GM12878 (cell line): ENCODE results near the gene PRKCZ. TPM values are rescaled to one million over a fixed set of nuclear protein-coding genes. Genes with fewer than 3 reads are reported as not detected.

Source experiments
- ATAC-seq: fragments of 200-7000 bp; cut with Tn5 transposase; 3 replicates; pipeline ENCODE4 v1.9.1; 2020; ENCODE audit warnings: mild to moderate bottlenecking, moderate library complexity
- BruUV-seq: library from RNA; stranded (reverse); fragments of 400-500 nt; replicated peaks from 2 replicates; lab custom pipeline; 2021; lab: Mats Ljungman, UMichigan
- CTCF ChIA-PET: fragments of 300-600 bp; sonication (Branson Sonifier 250); formaldehyde crosslinking; extraction: SDS; loops from one replicate; lab custom pipeline; 2021; ENCODE audit warnings: inconsistent platforms; lab: Yijun Ruan, JAX
- POLR2A ChIA-PET: fragments of 350-600 bp; formaldehyde crosslinking; extraction: SDS; loops from one replicate; lab custom pipeline; 2021; ENCODE audit warnings: inconsistent platforms; lab: Charles Lee
- RAD21 ChIA-PET: fragments of 300-600 bp; sonication (Branson Sonifier 250); formaldehyde crosslinking; loops from one replicate; lab custom pipeline; 2023; ENCODE audit warnings: antibody characterized with exemption; ENCODE audit not compliant: unreplicated experiment; lab: Charles Lee
- SMC1A ChIA-PET: fragments of 300-600 bp; sonication (Branson Sonifier 250); formaldehyde crosslinking; loops from one replicate; lab custom pipeline; 2023; ENCODE audit not compliant: unreplicated experiment, uncharacterized antibody; lab: Charles Lee
- DNase-seq: peaks from one replicate; pipeline ENCODE4 v3.0.0-alpha.2; 2011; ENCODE audit warnings: low read depth, low spot score
- FAIRE-seq: peaks from 3 replicates; lab custom pipeline; 2011; peaks lifted over from hg19 to GRCh38; lab: Jason Lieb, UNC
- H2AFZ ChIP-seq: 2 replicates; pipeline ENCODE4 v1.6.0; 2011; ENCODE audit warnings: low read depth, low read length, control low read depth; ENCODE audit not compliant: control insufficient read depth
- H3K27ac ChIP-seq: 2 replicates; pipeline ENCODE4 v1.5.1; 2011; ENCODE audit warnings: control low read depth; ENCODE audit not compliant: control insufficient read depth, insufficient read depth
- H3K27me3 ChIP-seq, 2 experiments: replicated peaks in 1 of 2; 2 replicates each; pipeline versions ENCODE4 v1.6.0 to v1.6.1; 2011; ENCODE audit warnings: low read length in 1 of 2; ENCODE audit not compliant: control insufficient read depth in 2 of 2, insufficient read depth in 2 of 2
- H3K36me3 ChIP-seq, 2 experiments: 2 replicates each; pipeline ENCODE4 v1.5.1; 2011; ENCODE audit warnings: low read length in 1 of 2; ENCODE audit not compliant: control insufficient read depth in 2 of 2, insufficient read depth in 2 of 2
- H3K4me1 ChIP-seq: 2 replicates; pipeline ENCODE4 v1.6.1; 2011; ENCODE audit warnings: mild to moderate bottlenecking, low read length, moderate library complexity, mixed read lengths; ENCODE audit not compliant: control insufficient read depth, insufficient read depth
- H3K4me2 ChIP-seq: 2 replicates; pipeline ENCODE4 v1.6.0; 2011; ENCODE audit warnings: control low read depth; ENCODE audit not compliant: control insufficient read depth, insufficient read depth
- H3K4me3 ChIP-seq: fragments of 200-600 bp; sonication (generic); 2 replicates; pipeline ENCODE4 v1.5.1; 2016
- H3K79me2 ChIP-seq: 2 replicates; pipeline ENCODE4 v1.6.0; 2011; ENCODE audit warnings: low read length; ENCODE audit not compliant: control insufficient read depth, insufficient read depth
- H3K9ac ChIP-seq: 2 replicates; pipeline ENCODE4 v1.8.0; 2011; ENCODE audit warnings: low read length, control low read depth, mixed read lengths; ENCODE audit not compliant: control insufficient read depth, insufficient read depth
- H3K9me3 ChIP-seq: replicated peaks from 3 replicates; pipeline ENCODE4 v1.5.1; 2011; ENCODE audit warnings: mild to moderate bottlenecking, low read length; ENCODE audit not compliant: control insufficient read depth, insufficient read depth
- H4K20me1 ChIP-seq: 2 replicates; pipeline ENCODE4 v1.6.0; 2011; ENCODE audit not compliant: control insufficient read depth, insufficient read depth
- BRCA1 ChIP-seq: IDR thresholded peaks from 2 replicates; pipeline ENCODE4 v1.6.1; 2011; ENCODE audit warnings: low read depth, low read length, improper control_type of control experiment
- CBFB ChIP-seq: IDR thresholded peaks from 2 replicates; pipeline ENCODE4 v1.6.1; 2016; ENCODE audit warnings: antibody characterized with exemption, low read depth
- CHD4 ChIP-seq: fragments of 200-600 bp; sonication (generic); IDR thresholded peaks from 2 replicates; pipeline ENCODE4 v1.6.1; 2016; ENCODE audit warnings: mild to moderate bottlenecking
- EED ChIP-seq: sonication (generic); IDR thresholded peaks from 2 replicates; pipeline ENCODE4 v1.6.1; 2016; ENCODE audit warnings: antibody characterized with exemption, low read depth
- JUNB ChIP-seq: IDR thresholded peaks from 2 replicates; pipeline ENCODE4 v1.6.1; 2016; ENCODE audit warnings: antibody characterized with exemption, mild to moderate bottlenecking
- LARP7 ChIP-seq: fragments of 450-650 bp; IDR thresholded peaks from 2 replicates; pipeline ENCODE4 v1.6.1; 2017; ENCODE audit warnings: mild to moderate bottlenecking
- MTA2 ChIP-seq: fragments of 450-650 bp; IDR thresholded peaks from 2 replicates; pipeline ENCODE4 v1.6.1; 2016; ENCODE audit warnings: low read depth, mild to moderate bottlenecking, moderate library complexity
- MYB ChIP-seq: fragments of 150-350 bp; IDR thresholded peaks from 2 replicates; pipeline ENCODE4 v1.6.1; 2014; ENCODE audit warnings: mild to moderate bottlenecking, low read depth, low read length, borderline replicate concordance
- MYC ChIP-seq: IDR thresholded peaks from 2 replicates; pipeline ENCODE4 v1.6.1; 2011; ENCODE audit warnings: mild to moderate bottlenecking, low read length, moderate library complexity, inconsistent platforms; ENCODE audit not compliant: insufficient read depth, insufficient replicate concordance, insufficient read length, severe bottlenecking
- NBN ChIP-seq: fragments of 450-650 bp; IDR thresholded peaks from 2 replicates; pipeline ENCODE4 v1.6.1; 2016
- NR2F1 ChIP-seq: fragments of 450-650 bp; conservative IDR thresholded peaks from 2 replicates; pipeline ENCODE4 v1.6.1; 2017; ENCODE audit warnings: mild to moderate bottlenecking
- PRDM15 ChIP-seq: fragments of 450-650 bp; formaldehyde crosslinking; IDR thresholded peaks from 2 replicates; pipeline ENCODE4 v1.4.0; 2020; ENCODE audit warnings: mild to moderate bottlenecking, moderate library complexity
- REST ChIP-seq: IDR thresholded peaks from 2 replicates; pipeline ENCODE4 v1.6.1; 2012; ENCODE audit warnings: mild to moderate bottlenecking, low read depth, low read length
- RFX5 ChIP-seq: IDR thresholded peaks from 2 replicates; pipeline ENCODE4 v1.6.1; 2011; ENCODE audit warnings: low read depth, low read length, improper control_type of control experiment
- SMARCA5 ChIP-seq: fragments of 450-650 bp; IDR thresholded peaks from 2 replicates; pipeline ENCODE4 v1.6.1; 2017; ENCODE audit warnings: mild to moderate bottlenecking
- SREBF1 ChIP-seq: IDR thresholded peaks from 2 replicates; pipeline ENCODE4 v1.6.1; 2012; ENCODE audit warnings: mild to moderate bottlenecking, low read length
- SREBF2 ChIP-seq: IDR thresholded peaks from 2 replicates; pipeline ENCODE4 v1.6.1; 2012; ENCODE audit warnings: mild to moderate bottlenecking, low read length
- YBX1 ChIP-seq: fragments of 450-650 bp; IDR thresholded peaks from 2 replicates; pipeline ENCODE4 v1.6.1; 2016; ENCODE audit warnings: antibody characterized with exemption
- ZSCAN29 ChIP-seq: fragments of 450-650 bp; IDR thresholded peaks from 2 replicates; pipeline ENCODE4 v1.6.1; 2017; ENCODE audit warnings: mild to moderate bottlenecking, moderate library complexity
- WGBS: methylation state at CpG from one replicate; pipeline ENCODE4 v1.1.6; 2016; ENCODE audit warnings: low lambda C conversion rate; ENCODE audit not compliant: insufficient replicate concordance, insufficient coverage; ENCODE audit errors: missing lambda C conversion rate; 5-methylcytosine and 5-hydroxymethylcytosine counted together
- in situ Hi-C: fragments of 300-500 bp; cut with MboI; formaldehyde crosslinking; loops from 9 replicates; pipeline ENCODE4 v1.14.3; 2018; ENCODE audit warnings: mixed read lengths
- intact Hi-C: fragments of 100-400 bp; cut with micrococcal nuclease; formaldehyde crosslinking; loops from one replicate; pipeline ENCODE4 v1.14.2; 2022; ENCODE audit not compliant: unreplicated experiment
- polyA plus RNA-seq, 11 experiments: library from polyadenylated mRNA; depleted of rRNA in 4 of 11; unstranded in 6 of 11; stranded (reverse) in 5 of 11; fragments of >200 nt; fragmentation: Nextera tagmentation in 4 of 11; fragmentation: Illumina TruSeq in 1 of 11; extraction: Ambion mirVana in 4 of 11; extraction: Trizol in 1 of 11; gene quantifications; 1 replicate in 1 of 11; 2 replicates in 10 of 11; pipeline versions ENCODE4 v1.2.1 to v1.2.3, GENCODE V29; 2011 to 2016; ENCODE audit warnings: inconsistent platforms in 2 of 11, missing spikeins in 2 of 11, low read depth in 1 of 11
- total RNA-seq, 4 experiments: library from RNA; depleted of rRNA in 3 of 4; stranded (reverse); fragments of >200 nt in 3 of 4; fragmentation: Illumina TruSeq in 1 of 4; extraction: Trizol in 1 of 4; gene quantifications; 2 replicates each; pipeline versions ENCODE4 v1.2.1 to v1.2.3, GENCODE V29; 2013 to 2021

Gene PRKCZ
- total and polyA plus RNA-seq, 10 of the 15 experiments (the other 5 are each of a cell fraction or from before 2014, with no cell fraction given), result 0.05 to 1.9 (median 0.64) TPM; not detected in 1

GRCh38 chr1:2160451-2161300 lies 110.5 kb downstream of the PRKCZ start (continued):
- no peak for TF ChIP-seq PRDM15 (CRISPR knock-in tag)

- WGBS, result 89% methylated on average over 7 of the region's 7 CpGs
- no TSS peak for BruUV-seq
- SMC1A ChIA-PET, result no interaction called here
- Histone ChIP-seq H3K4me3 (no peak overlapping the region), H3K9me3 (no peaks in the 10 kb centered on the region; the same call in 1 of the 3 replicates), H3K4me2 (no peak overlapping the region), H2AFZ (no peak overlapping the region), H3K27ac (no peak overlapping the region), H3K79me2 (no peaks in the 10 kb centered on the region), H3K9ac (no peak overlapping the region), H3K27me3 (no peaks in the 10 kb centered on the region), H4K20me1 (no peaks in the 10 kb centered on the region), H3K4me1 (no peaks in the 10 kb centered on the region), H3K36me3 (no peaks in the 10 kb centered on the region; a peak in 1 of 4 replicates)
- RAD21 ChIA-PET, result no interaction called here
- POLR2A ChIA-PET, result no interaction called here
- intact Hi-C loops, result no loop called here
- FAIRE-seq, result no peak
- CTCF ChIA-PET, result no interaction called here
- ATAC-seq, result no peak
- in situ Hi-C loops, result no loop called here
- DNase-seq, result no peak
- TF ChIP-seq SREBF1, result no peak
- TF ChIP-seq NBN, result no peak
- no peak for TF ChIP-seq MYC
- TF ChIP-seq EED, result no peak
- TF ChIP-seq REST, result no peak
- TF ChIP-seq MTA2, result no peak
- no peak for TF ChIP-seq ZSCAN29
- TF ChIP-seq SREBF2, result no peak
- no peak for TF ChIP-seq BRCA1
- no peak for TF ChIP-seq LARP7
- TF ChIP-seq SMARCA5, result no peak
- TF ChIP-seq CHD4, result no peak
- TF ChIP-seq NR2F1, result no peak
- no peak for TF ChIP-seq YBX1
- no peak for TF ChIP-seq CBFB
- TF ChIP-seq RFX5, result no peak
- TF ChIP-seq JUNB, result no peak
- no peak for TF ChIP-seq MYB
Measured at GRCh38 chr1:2163205-2163604, 113.0 kb downstream of the PRKCZ start.
